Left kidney (tissue), 2 donors: ENCODE data around the gene RPTOR. TPM values are rescaled to one million over a fixed set of nuclear protein-coding genes. Genes with fewer than 3 reads are reported as not detected.

Source experiments
- DNase-seq: peaks from one replicate; pipeline ENCODE4 v3.0.0-alpha.2; 2013
- polyA plus RNA-seq: library from polyadenylated mRNA; unstranded; fragments of 120-200 nt; gene quantifications from one replicate; pipeline ENCODE4 v1.2.1, GENCODE V29; 2013; ENCODE audit not compliant: insufficient read length

Gene RPTOR
- polyA plus RNA-seq, 1 donor = 18.6 TPM

GRCh38 chr17:80890196-80890920, 345.7 kb downstream of the RPTOR start:
- DNase-seq = no peak

DNA sequence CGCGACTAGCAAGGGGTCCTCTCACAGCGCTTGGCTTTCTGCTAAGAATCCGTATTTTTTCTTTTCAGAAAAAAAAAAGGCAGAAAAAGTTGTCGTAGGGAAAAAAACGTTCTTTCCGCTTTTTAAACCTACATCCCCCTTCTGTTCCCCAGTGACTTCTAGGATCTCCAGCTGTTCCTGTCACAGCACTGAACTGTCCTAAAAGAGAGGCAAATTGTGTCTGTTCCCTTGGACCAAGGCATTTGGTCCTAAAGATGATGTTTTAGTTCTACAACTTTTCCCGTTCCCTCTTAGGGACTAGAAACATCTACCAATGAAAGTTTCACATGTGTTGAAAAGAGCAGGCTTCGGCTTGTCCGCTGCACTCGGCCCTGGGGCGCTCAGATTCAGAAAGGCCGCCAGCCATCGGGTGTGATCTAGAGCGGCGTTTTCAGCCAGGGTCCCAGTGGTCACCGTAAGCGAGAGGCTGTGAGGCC, 346.3 kb downstream of the RPTOR start:
- no peak for DNase-seq

DNA sequence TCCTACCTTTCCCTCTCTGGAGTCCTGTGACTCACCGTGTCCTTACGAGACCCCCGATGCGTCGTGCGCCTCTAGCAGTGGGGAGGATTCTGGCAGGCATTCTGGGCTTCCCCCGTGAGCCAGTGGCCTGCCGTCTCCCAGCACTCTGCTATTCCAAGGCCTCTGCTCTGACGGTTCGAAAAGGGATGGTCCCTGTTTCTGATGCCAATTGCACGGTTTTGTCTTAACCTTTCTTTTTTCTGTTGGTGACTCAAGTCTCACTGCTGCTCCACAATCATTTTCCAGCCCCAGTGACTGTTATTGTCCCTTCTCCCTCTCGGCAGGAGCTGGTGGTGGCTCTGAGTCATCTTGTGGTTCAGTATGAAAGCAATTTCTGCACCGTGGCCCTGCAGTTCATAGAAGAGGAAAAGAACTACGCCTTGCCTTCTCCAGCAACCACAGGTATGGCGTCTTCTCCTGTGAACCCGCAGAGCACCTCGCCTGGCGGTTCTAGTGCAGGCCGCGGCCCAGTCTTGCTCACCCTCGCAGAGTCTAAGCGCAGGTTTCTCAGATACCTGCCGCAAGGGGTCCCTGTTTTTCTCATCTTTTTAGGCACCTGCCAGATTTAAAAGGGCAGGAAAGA, 346.9 kb downstream of the RPTOR start:
- DNase-seq = no peak

DNA sequence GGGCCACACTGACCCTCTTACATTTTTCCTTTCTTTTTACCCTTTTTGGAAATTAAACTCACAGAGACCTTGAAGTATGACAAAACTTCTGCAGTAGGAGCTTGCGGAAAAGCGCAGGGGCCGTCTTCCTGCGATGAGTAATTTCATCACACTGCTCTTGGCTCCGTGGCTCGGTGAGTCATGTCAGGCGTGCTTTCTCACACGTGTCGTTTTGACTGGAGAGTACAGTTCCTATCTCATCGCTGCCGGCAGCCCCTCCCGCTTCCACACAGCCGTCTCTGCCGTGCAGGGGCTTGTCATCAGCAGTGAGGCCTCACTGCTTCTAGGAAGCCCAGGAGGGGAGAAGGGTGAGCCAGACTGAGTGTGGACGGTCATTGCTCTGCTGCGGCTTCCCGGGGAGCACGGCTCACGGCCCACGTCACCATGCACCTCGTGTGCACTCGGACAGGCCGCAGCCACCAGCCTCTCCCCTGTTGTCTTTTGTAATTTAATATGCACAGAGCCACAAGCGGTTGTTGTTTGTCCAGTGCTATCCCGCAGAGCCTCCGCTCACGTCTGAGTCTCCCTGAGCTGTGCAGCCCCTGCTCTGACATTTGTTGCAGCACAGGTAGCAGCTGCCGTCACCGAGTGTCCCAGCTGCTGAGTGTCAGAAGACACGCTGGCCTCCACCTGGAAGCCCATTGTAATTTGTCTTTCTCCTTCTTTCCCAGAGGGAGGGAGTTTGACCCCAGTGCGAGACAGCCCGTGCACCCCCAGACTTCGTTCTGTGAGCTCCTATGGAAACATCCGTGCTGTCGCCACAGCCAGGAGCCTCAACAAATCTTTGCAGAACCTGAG, 347.6 kb downstream of the RPTOR start:
- DNase-seq = no peak

GRCh38 chr17:80892900-80893603, 348.4 kb downstream of the RPTOR start:
- DNase-seq = no peak

DNA sequence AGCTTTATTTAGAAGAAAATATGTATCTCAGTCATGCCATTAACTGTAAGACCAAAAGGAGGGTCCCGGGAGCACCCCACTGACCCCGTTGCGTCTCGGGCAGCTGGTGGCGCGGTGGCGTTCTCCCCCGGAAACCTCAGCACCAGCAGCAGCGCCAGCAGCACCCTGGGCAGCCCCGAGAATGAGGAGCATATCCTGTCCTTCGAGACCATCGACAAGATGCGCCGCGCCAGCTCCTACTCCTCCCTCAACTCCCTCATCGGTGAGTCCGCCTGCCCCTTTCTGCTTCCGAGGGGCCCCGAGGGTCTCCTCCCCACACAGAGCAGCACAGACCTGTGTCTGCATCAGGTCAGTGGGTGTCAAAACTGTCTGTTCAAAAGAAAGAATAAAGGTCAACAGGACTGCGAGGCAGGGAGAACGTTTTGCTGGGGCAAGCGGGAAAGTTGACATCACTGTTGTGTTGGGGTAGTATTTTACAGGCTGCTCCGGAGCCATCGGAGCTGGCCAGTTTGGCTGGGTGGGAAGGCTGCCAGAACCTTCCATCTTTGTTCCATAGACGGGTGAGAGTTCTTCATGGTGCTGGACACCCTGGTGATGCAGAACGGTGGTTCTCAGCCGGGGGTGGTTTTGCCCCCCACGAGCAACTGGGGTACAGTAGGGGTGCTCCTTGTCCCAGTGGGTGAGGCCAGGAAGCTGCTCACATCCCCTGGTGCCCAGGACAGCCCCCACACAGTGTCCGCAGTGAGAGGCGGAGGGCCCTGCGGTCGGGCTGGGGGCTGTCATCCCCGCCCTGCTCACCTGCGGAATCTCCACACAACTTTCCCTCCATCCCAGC, 349.2 kb downstream of the RPTOR start:
- no peak for DNase-seq

DNA sequence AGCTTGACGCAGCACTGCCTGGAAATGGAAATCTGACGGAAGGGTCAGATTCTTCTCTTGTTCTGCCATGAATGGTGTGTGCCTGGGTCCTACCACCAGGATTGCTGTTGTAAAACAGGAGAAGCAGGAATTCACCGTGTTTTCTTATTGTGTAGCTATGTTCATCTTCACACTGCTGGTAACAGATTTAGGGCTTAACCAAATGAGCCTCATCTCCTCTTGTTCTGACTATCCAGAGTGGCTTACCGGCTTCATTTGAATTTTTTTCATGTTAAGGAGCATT, 349.7 kb downstream of the RPTOR start:
- no peak for DNase-seq

DNA sequence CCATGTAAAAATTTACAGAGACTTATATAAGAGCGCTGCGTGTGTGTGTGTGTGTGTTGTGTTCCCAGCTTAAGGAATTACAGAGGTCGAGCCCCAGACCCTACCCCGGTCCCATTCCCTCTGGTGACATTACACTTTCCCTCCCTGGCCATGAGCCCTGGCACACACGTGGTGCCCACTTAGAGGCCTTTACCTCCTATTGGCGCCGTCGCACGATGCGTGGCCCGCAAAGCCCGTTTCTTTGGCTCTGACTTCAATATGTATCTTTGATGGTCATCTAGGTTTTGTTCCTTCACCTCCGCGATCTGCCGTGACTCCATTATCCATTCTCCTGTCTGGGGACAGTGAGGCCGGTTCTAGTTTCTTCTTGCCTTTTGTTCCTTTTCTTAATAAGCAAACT, 350.1 kb downstream of the RPTOR start:
- no peak for DNase-seq

- no peak for DNase-seq
Observed at GRCh38 chr17:80895366-80895765, 350.7 kb downstream of the RPTOR start.

DNA sequence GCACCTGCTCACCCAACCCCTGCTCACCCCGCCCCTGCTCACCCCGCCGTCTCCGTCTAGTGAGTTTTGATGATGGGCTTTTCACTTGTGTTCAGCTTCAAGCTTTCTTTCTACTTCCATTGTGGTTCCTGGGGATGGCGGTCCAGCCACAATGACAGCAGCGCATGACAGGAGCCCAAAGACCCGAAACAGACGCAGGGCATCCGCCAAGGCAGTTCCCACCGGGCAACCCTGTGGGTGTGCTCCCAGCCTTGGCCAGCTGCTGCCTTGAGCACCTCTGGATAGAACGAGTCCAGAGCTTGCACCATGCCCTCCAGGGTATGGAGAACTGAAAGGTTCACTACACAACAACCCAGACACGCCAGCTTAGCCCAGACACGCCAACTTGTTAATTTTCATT, 354.1 kb downstream of the RPTOR start:
- DNase-seq = no peak

DNA sequence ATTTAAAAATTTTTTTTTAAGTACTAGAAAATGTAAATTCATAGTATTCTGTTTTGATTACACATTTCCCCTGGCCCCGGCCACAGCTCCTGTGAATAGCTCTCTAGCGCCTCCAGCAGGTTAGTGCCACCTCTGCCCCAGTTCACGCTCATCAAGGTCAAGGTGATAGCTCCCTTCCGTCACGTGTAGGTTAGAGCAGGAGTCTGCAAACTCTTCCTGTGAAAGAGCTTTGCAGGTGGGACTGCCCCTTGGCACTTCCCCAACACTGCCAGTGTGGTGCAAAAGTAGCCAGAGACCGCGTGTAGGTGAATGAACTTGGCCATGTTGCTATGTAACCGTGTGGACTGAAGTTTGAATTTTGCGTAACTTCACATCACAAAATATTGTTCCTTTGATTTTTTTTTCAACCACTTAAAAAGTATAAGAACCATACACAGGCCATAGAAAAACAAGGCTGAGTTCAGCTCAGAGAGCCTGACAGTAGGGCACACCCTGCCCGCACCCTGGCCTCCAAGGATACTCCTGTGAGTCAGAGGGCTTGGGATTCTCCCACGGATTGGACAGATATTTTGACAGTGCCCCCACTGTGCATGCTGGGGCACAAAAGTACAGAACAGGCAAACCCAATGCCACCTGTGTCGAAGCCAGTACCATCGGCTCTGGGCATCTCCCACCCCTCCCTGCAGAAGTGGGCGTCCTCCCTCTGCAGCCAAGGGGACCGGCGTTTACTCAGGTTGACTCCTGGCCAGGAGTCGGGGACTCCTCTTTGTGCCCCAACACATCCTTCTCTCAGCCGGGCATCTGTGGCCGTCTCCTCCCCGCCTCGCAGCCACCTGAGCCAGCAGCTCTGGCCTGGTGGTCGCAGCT, 355.0 kb downstream of the RPTOR start:
- DNase-seq = no peak

DNA sequence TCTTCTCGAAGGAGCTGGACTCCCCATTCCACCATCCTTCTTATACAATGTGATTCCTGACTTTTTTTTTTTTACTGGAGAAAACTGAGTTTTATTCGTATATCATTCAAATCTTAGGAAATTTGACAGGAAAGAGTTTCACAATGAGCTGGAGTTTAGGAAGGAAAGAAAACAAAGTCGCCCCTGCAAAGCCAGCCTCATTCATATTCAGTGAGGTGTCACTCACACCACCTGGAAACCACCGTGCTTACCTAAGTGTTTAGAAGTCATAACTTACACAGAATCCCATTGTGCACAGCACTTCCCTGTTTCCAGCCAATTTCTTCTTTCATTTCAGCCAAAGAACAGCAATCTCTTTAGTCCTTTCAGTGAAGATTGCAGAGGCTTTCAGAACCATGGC, 356.7 kb downstream of the RPTOR start:
- DNase-seq = no peak

- no peak for DNase-seq
Observed at GRCh38 chr17:80902197-80902962, 357.7 kb downstream of the RPTOR start.

DNA sequence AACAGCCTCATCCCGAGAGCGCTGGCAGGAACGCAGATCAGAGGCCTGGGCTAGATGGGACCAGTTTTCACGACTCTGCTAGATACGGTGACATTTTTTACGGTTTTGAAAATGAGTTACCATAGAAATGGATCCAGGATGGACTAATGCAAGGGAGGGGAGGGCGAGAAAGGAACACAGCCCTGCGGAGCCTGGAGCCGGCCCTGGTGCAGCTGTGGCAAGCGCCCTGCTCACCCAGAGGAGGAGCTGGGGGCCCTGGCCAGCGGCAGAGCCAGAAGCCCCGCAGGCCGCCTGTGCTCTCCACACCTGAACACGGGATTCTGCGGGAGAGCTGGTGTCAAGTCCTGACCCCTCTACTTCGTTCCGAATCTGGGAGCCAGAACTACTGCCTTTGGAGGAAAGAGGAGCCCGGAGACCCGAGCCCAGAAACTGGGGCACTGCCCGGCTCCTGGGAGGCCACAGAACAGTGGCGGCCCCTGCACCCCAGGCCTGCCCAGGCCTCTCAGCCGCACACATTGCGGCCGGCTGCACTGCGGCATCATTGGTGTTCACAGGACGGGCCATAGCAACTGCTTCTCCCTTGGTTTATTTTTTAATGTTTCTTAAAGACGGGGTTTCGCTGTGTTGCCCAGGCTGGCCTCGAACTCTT, 358.4 kb downstream of the RPTOR start:
- DNase-seq = no peak

DNA sequence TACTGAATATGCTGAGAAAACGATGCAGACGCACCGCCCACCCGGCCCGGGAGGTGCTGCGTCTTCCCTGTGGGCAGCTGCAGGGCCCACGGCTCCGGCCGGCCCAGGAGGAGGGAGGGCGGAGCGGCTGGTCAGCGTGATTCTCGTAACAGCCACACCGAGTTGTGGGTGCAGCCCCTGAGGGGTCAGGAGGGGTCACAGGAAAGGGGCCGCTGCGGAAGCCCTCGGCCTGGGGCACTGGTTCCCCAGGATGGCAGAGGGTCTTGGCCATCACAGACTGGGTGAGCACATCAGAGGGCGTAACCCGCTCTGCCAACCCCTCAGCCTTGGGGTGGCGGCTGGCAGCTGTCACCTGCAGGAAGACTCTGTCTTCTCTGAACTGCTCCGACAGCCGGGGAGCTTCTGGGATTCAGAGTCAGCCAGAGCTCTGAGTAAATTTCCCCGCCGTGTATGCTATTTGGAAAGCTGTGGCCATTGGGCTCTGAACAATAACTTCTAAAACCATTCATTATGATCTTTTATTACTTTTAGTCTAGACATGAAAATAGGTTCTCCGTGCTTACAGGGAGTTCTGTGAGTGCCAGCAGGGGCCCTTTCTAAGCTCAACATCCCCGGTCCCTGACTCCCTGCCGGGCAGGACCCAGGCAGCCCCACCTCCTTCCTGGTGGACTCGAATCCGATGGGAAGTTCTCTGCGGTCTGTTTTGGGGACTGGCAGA, 359.6 kb downstream of the RPTOR start:
- DNase-seq = no peak

DNA sequence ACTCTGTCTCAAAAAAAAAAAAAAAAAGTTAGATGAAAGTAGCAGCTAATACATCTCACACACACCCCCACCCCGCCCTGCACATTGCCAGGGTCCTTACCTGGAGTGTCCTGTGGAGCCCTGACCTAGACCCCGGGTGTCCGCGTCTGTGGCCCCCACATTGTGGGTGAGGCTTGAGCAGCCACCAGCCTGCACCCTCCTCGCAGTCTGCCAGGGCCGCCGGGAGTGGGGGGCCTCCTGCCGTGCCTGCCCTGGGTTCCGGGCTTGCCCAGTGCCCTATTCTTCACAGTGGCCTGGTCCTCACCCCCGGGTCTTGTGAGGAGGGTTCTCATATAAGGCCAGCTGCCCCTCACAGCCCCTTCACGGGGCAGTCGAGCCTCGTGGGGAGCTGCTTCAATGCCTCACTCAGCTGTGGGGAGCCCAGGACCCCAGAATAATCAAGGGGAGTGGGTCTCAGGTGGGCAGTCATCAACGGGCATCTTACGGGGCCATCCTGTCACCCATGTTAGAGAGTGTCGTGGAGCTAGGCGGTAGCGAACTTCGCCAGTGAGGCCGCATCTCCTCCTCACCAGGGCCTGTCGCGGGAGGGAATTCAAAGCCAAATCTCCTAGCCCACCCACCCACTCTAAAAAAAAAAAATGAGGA, 361.1 kb downstream of the RPTOR start:
- no peak for DNase-seq

- DNase-seq = no peak
Observed at GRCh38 chr17:80906364-80907259, 362.0 kb downstream of the RPTOR start.
